Gastroesophageal sphincter (tissue), 4 donors: ENCODE results near the gene PER3. TPM values are rescaled to one million over a fixed set of nuclear protein-coding genes. Genes with fewer than 3 reads are reported as not detected.

Source experiments
- ATAC-seq: fragments of 150-250 bp; one replicate; pipeline ENCODE4 v1.9.1; 2016; ENCODE audit warnings: mild to moderate bottlenecking, moderate library complexity
- H3K27ac ChIP-seq, 4 donors: fragments of 200-600 bp; sonication (generic) in 3 of 4; 1 replicate in 3 of 4; 2 replicates in 1 of 4; pipeline ENCODE4 v1.5.1; 2016 to 2019
- H3K27me3 ChIP-seq: fragments of 200-600 bp; sonication (generic); one replicate; pipeline ENCODE4 v1.5.1; 2019
- H3K36me3 ChIP-seq, 2 donors: fragments of 200-600 bp; sonication (generic); one replicate each; pipeline ENCODE4 v1.5.1; 2019; ENCODE audit warnings: control low read depth in 1 of 2
- H3K4me1 ChIP-seq, 3 donors: fragments of 200-600 bp; sonication (generic); 1 replicate in 2 of 3; 2 replicates in 1 of 3; pipeline ENCODE4 v1.5.1; 2016 to 2019; ENCODE audit warnings: control low read depth in 2 of 3
- H3K4me3 ChIP-seq, 2 donors: fragments of 200-600 bp; sonication (generic); one replicate each; pipeline ENCODE4 v1.5.1; 2019; ENCODE audit warnings: mild to moderate bottlenecking in 1 of 2, moderate library complexity in 1 of 2
- H3K9me3 ChIP-seq, 3 donors: fragments of 200-600 bp; sonication (generic); one replicate each; pipeline ENCODE4 v1.5.1; 2017 to 2019; ENCODE audit warnings: control low read depth in 2 of 3
- CTCF ChIP-seq, 4 experiments: fragments of 200-600 bp in 2 of 4; fragments of 450-650 bp in 2 of 4; sonication (generic) in 1 of 4; IDR thresholded peaks; one replicate each; pipeline ENCODE4 v1.5.1; 2017 to 2019; ENCODE audit warnings: antibody characterized with exemption in 4 of 4, mild to moderate bottlenecking in 2 of 4, moderate library complexity in 2 of 4
- EP300 ChIP-seq: sonication (generic); formaldehyde crosslinking; IDR thresholded peaks from one replicate; pipeline ENCODE4 v1.6.1; 2017; ENCODE audit warnings: antibody characterized with exemption, mild to moderate bottlenecking
- POLR2A ChIP-seq, 2 donors: fragments of 450-650 bp; IDR thresholded peaks; one replicate each; pipeline ENCODE4 v1.6.1; 2017; ENCODE audit warnings: antibody characterized with exemption in 2 of 2, mild to moderate bottlenecking in 2 of 2, moderate library complexity in 1 of 2
- POLR2AphosphoS5 ChIP-seq: sonication (generic); formaldehyde crosslinking; IDR thresholded peaks from one replicate; pipeline ENCODE4 v1.6.1; 2017; ENCODE audit warnings: antibody characterized with exemption
- WGBS, 2 donors: methylation state at CpG; one replicate each; pipeline ENCODE4 v1.1.5; 2018; ENCODE audit warnings: low coverage in 1 of 2; 5-methylcytosine and 5-hydroxymethylcytosine counted together
- total RNA-seq, 4 donors: library from RNA; depleted of rRNA; stranded (reverse); fragments of >200 nt; gene quantifications; one replicate each; pipeline ENCODE4 v1.1.0, GENCODE V29; 2016

The PER3 gene
- total RNA-seq, 4 donors from 2014 or later, result 26.8 to 73.2 (median 43.4) TPM

- WGBS, 2 donors, result 89 to 95% methylated on average over 6 of the region's 6 CpGs
- Histone ChIP-seq H3K27ac (no peak overlapping the region), H3K4me3 (no peak overlapping the region), H3K36me3 (peaks cover 7 to 85% of the 10 kb centered on the region in 2 donors), H3K4me1 (no peaks in the 10 kb centered on the region), H3K27me3 (no peaks in the 10 kb centered on the region), H3K9me3 (peaks cover 0 to 13% (median 0%) of the 10 kb centered on the region in 3 donors)
- no peak for ATAC-seq
- TF ChIP-seq POLR2A (IDR thresholded peaks at IDR 0.05), result no peak
- no peak for TF ChIP-seq POLR2AphosphoS5
- no peak for TF ChIP-seq EP300
- no peak for TF ChIP-seq CTCF (IDR thresholded peaks at IDR 0.05)
These were observed 27.4 kb downstream of the PER3 start for GRCh38 chr1:7811476-7811875.

DNA sequence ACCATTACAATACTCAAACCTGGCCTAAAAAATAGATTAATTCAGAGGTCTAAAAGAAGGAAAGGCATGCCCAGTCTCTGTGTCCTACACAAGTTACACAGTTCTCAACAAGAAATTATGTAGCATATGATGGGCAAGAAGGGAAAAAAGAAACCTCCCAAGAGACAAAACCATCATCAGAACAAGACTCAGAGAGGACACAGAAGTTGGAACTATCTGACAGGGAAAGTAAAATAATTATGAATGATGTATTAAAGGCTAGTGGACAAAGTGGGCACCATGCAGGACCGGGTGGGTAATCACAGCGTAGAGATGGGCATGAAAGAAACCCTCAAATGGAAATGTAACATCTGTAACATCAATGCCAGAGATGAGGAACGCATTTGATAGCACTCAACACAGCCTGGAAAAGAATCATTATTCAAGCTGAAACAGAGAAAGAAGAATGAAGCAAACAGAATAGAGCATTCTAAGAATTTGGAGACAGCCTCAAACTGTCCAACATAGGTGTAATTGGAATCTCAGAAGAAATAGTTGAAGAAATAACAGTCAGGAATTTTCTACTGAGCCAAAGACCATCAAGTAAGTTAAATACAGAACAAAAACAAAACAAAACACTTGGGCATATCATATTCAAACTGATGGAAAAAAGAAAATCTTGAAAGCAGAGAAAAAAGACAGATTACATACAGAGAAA lies 29.7 kb downstream of the PER3 start:
- Histone ChIP-seq H3K27me3 (no peaks in the 10 kb centered on the region), H3K9me3 (peaks cover 0 to 13% (median 0%) of the 10 kb centered on the region in 3 donors), H3K36me3 (peaks cover 7 to 88% of the 10 kb centered on the region in 2 donors), H3K4me3 (no peak overlapping the region), H3K4me1 (no peaks in the 10 kb centered on the region), H3K27ac (no peak overlapping the region)
- TF ChIP-seq POLR2AphosphoS5 (no peak), EP300 (no peak), CTCF (IDR thresholded peaks at IDR 0.05) (no peak), POLR2A (IDR thresholded peaks at IDR 0.05) (no peak)
- WGBS, 2 donors, result 98 to 100% methylated on average over 3 of the region's 3 CpGs
- ATAC-seq, result no peak

GRCh38 chr1:7821282-7821681 lies 37.2 kb downstream of the PER3 start:
- H3K27ac ChIP-seq, result no peak overlapping the region
- ATAC-seq, result no peak
- peaks cover 13 to 94% of the 10 kb centered on the region in 2 donors for H3K36me3 ChIP-seq
- 81 to 82% methylated on average over 3 of the region's 3 CpGs for WGBS, 2 donors
- H3K4me3 ChIP-seq, result no peak overlapping the region
- TF ChIP-seq EP300 (no peak), CTCF (IDR thresholded peaks at IDR 0.05) (no peak), POLR2AphosphoS5 (no peak), POLR2A (IDR thresholded peaks at IDR 0.05) (no peak)
- no peaks in the 10 kb centered on the region for H3K27me3 ChIP-seq
- H3K4me1 ChIP-seq, result no peaks in the 10 kb centered on the region
- no peaks in the 10 kb centered on the region for H3K9me3 ChIP-seq

DNA sequence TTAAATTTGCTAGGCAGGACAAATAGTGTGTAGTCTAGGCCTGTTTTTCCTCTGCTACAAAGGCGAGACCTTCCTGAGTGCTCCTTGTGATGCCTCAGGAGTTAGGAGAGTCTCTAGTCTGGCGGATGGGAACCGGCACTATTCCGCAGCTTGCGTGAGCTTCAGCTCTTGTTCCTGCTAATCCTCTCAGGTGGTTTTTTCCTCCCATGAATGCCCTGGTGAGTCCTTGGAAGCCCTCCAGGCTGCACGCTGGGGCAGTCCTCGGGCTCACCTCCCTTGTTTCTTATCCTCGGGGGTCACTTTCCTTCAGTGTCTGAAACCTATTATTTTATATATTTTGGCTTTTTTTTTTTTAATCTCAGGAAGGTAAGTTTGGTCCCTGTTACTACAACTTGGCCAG lies 40.6 kb downstream of the PER3 start:
- ATAC-seq, result no peak
- WGBS, 2 donors, result 87 to 91% methylated on average over 8 of the region's 8 CpGs
- no peak overlapping the region for H3K4me3 ChIP-seq
- H3K9me3 ChIP-seq, result no peaks in the 10 kb centered on the region
- H3K4me1 ChIP-seq, result peaks cover 0 to 15% (median 2%) of the 10 kb centered on the region in 3 donors
- no peaks in the 10 kb centered on the region for H3K27me3 ChIP-seq
- no peak overlapping the region for H3K27ac ChIP-seq
- H3K36me3 ChIP-seq, result peaks cover 10 to 98% of the 10 kb centered on the region in 2 donors
- no peak for TF ChIP-seq CTCF (IDR thresholded peaks at IDR 0.05)
- no peak for TF ChIP-seq POLR2A (IDR thresholded peaks at IDR 0.05)

DNA sequence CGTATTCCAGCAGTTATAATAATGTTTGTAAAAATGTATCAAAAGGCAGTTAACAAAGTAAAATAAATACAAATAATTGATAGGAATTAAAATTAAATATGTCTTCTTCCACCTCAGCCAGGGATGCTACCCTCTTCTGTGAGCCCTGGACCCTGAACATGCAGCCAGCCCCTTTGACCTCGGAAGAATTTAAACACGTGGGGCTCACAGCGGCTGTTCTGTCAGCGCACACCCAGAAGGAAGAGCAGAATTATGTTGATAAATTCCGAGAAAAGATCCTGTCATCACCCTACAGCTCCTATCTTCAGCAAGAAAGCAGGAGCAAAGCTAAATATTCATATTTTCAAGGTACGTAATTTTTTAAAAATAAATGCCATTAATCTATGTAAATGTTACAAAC lies 42.3 kb downstream of the PER3 start:
- H3K27ac ChIP-seq, result no peak overlapping the region
- no peaks in the 10 kb centered on the region for H3K9me3 ChIP-seq
- no peak for TF ChIP-seq CTCF (IDR thresholded peaks at IDR 0.05)
- TF ChIP-seq POLR2AphosphoS5, result no peak
- TF ChIP-seq POLR2A (IDR thresholded peaks at IDR 0.05), result no peak
- TF ChIP-seq EP300, result no peak
- H3K36me3 ChIP-seq, result peaks cover 0 to 97% of the 10 kb centered on the region in 2 donors
- H3K4me3 ChIP-seq, result no peak overlapping the region
- peaks cover 0 to 22% (median 2%) of the 10 kb centered on the region in 3 donors for H3K4me1 ChIP-seq
- WGBS, 2 donors, result 69 to 74% methylated on average over 7 of the region's 7 CpGs
- no peaks in the 10 kb centered on the region for H3K27me3 ChIP-seq
- no peak for ATAC-seq
